HG03469 (cell line): Measurements from ENCODE around the gene GPR83.
"Not testable (repeated sequence)": the region's sequence is repeated elsewhere in the genome, so short reads cannot be mapped to it uniquely, and the experiment has no call there.

ENCODE experiments used
- ATAC-seq: cut with Tn5 transposase; IDR thresholded peaks from one replicate; pipeline ENCODE4 v1.9.1; 2021; ENCODE audit warnings: mild to moderate bottlenecking, moderate library complexity, moderate number of reproducible peaks; ENCODE audit not compliant: unreplicated experiment

The GPR83 gene

GRCh38 chr11:94376841-94377240 is 24.4 kb downstream of the GPR83 start:
- no peak for ATAC-seq

GRCh38 chr11:94370576-94370975 is 30.6 kb downstream of the GPR83 start:
- not testable (repeated sequence) for ATAC-seq

- not testable (repeated sequence) for ATAC-seq
Observed at GRCh38 chr11:94350850-94351563, 50.2 kb downstream of the GPR83 start.

GRCh38 chr11:94346311-94346710 is 54.9 kb downstream of the GPR83 start:
- ATAC-seq: not testable (repeated sequence)

- no peak for ATAC-seq
Observed at GRCh38 chr11:94343495-94343894, 57.7 kb downstream of the GPR83 start.

- ATAC-seq: no peak
Observed at GRCh38 chr11:94342250-94342649, 59.0 kb downstream of the GPR83 start.

GRCh38 chr11:94338651-94339050 is 62.6 kb downstream of the GPR83 start:
- no peak for ATAC-seq

- no peak for ATAC-seq
Observed at GRCh38 chr11:94336033-94336432, 65.2 kb downstream of the GPR83 start.

- ATAC-seq: no peak
Observed at GRCh38 chr11:94332814-94333213, 68.4 kb downstream of the GPR83 start.

- no peak for ATAC-seq
Observed at GRCh38 chr11:94330789-94331188, 70.4 kb downstream of the GPR83 start.

GRCh38 chr11:94329501-94329900 is 71.7 kb downstream of the GPR83 start:
- no peak for ATAC-seq

GRCh38 chr11:94328587-94329080 is 72.6 kb downstream of the GPR83 start:
- no peak for ATAC-seq
